HepG2 (cell line): ENCODE data around the gene ZNF284. TPM values are rescaled to one million over a fixed set of nuclear protein-coding genes. Genes with fewer than 3 reads are reported as not detected.

ENCODE experiments used
- AKAP8 ChIP-seq: sonication (generic); formaldehyde crosslinking; IDR thresholded peaks from 2 replicates; pipeline ENCODE4 v1.5.1; 2020; ENCODE audit warnings: mild to moderate bottlenecking, missing genetic modification reagents
- BCLAF1 ChIP-seq: fragments of 450-650 bp; IDR thresholded peaks from 2 replicates; pipeline ENCODE4 v1.6.1; 2017; ENCODE audit warnings: mild to moderate bottlenecking
- IRX3 ChIP-seq: sonication (generic); formaldehyde crosslinking; IDR thresholded peaks from 2 replicates; pipeline ENCODE4 v1.8.1; 2023; ENCODE audit warnings: mild to moderate bottlenecking, low read depth, missing genetic modification reagents, borderline replicate concordance
- KDM3A ChIP-seq: IDR thresholded peaks from 2 replicates; pipeline ENCODE4 v1.6.1; 2018; ENCODE audit warnings: low read depth, missing compliant biosample characterization
- POLR2A ChIP-seq, 2 experiments: IDR thresholded peaks; 2 replicates each; pipeline ENCODE4 v1.6.1; 2011; ENCODE audit warnings: low read depth in 2 of 2, low read length in 2 of 2, mild to moderate bottlenecking in 1 of 2, moderate library complexity in 1 of 2; ENCODE audit not compliant: insufficient read depth in 1 of 2
- SIX4 ChIP-seq: sonication (generic); formaldehyde crosslinking; IDR thresholded peaks from 2 replicates; pipeline ENCODE4 v1.4.0; 2020; ENCODE audit warnings: missing genetic modification reagents
- TRAFD1 ChIP-seq: sonication (generic); formaldehyde crosslinking; IDR thresholded peaks from 2 replicates; pipeline ENCODE4 v1.5.1; 2020; ENCODE audit warnings: missing genetic modification reagents, mild to moderate bottlenecking, borderline replicate concordance
- ZFP36L2 ChIP-seq: sonication (generic); formaldehyde crosslinking; IDR thresholded peaks from 2 replicates; pipeline ENCODE4 v1.4.0; 2020; ENCODE audit warnings: missing genetic modification reagents
- ZNF101 ChIP-seq: sonication (generic); formaldehyde crosslinking; IDR thresholded peaks from 2 replicates; pipeline ENCODE4 v1.4.0; 2020; ENCODE audit warnings: mild to moderate bottlenecking, low read depth, missing genetic modification reagents, borderline replicate concordance
- ZNF160 ChIP-seq: sonication (generic); formaldehyde crosslinking; IDR thresholded peaks from 2 replicates; pipeline ENCODE4 v1.8.0; 2022; ENCODE audit warnings: mild to moderate bottlenecking, inconsistent platforms, missing genetic modification reagents
- ZNF318 ChIP-seq: sonication (generic); formaldehyde crosslinking; IDR thresholded peaks from 2 replicates; pipeline ENCODE4 v1.4.0; 2020; ENCODE audit warnings: mild to moderate bottlenecking, missing genetic modification reagents
- ZNF333 ChIP-seq: sonication (generic); formaldehyde crosslinking; IDR thresholded peaks from 2 replicates; pipeline ENCODE4 v1.4.0; 2020; ENCODE audit warnings: mild to moderate bottlenecking, missing genetic modification reagents, borderline replicate concordance
- ZNF558 ChIP-seq: sonication (generic); formaldehyde crosslinking; IDR thresholded peaks from 2 replicates; pipeline ENCODE4 v1.9.0; 2022; ENCODE audit warnings: mild to moderate bottlenecking, missing genetic modification reagents, borderline replicate concordance
- ZNF678 ChIP-seq: sonication (generic); formaldehyde crosslinking; IDR thresholded peaks from 2 replicates; pipeline ENCODE4 v1.4.0; 2020; ENCODE audit warnings: mild to moderate bottlenecking, missing genetic modification reagents
- ZNF891 ChIP-seq: sonication (generic); formaldehyde crosslinking; IDR thresholded peaks from 2 replicates; pipeline ENCODE4 v1.5.0; 2020; ENCODE audit warnings: mild to moderate bottlenecking, missing genetic modification reagents
- polyA plus RNA-seq, 8 experiments: library from polyadenylated mRNA; depleted of rRNA in 3 of 8; stranded (reverse) in 7 of 8; unstranded in 1 of 8; fragments of >200 nt; fragmentation: Illumina TruSeq in 4 of 8; extraction: Trizol in 4 of 8; gene quantifications; 2 replicates each; pipeline versions ENCODE4 v1.2.1 to v1.2.3, GENCODE V29; 2011 to 2016; ENCODE audit warnings: low read depth in 4 of 8, missing spikeins in 1 of 8, mixed read lengths in 1 of 8; ENCODE audit not compliant: insufficient read depth in 1 of 8
- total RNA-seq, 5 experiments: library from RNA; depleted of rRNA; stranded (reverse); fragments of >200 nt; fragmentation: Illumina TruSeq; extraction: Trizol; gene quantifications; 2 replicates each; pipeline ENCODE4 v1.2.3, GENCODE V29; 2016; ENCODE audit warnings: low read depth in 1 of 5

Gene ZNF284
- total and polyA plus RNA-seq, 2 of the 13 experiments (the other 11 are each of a cell fraction or from before 2014, with no cell fraction given) = 1.2 to 2.3 TPM

GRCh38 chr19:44093931-44094765, 22.2 kb downstream of the ZNF284 start, which contains the start of gene ZNF224 (continued):
- TF ChIP-seq ZNF318 (CRISPR knock-in tag) (no peak), TRAFD1 (CRISPR knock-in tag) (no peak), ZNF558 (no peak; the same call in 1 of the 2 replicates), ZNF891 (CRISPR knock-in tag) (no peak), BCLAF1 (no peak), IRX3 (CRISPR knock-in tag) (no peak), AKAP8 (no peak), ZNF160 (CRISPR knock-in tag) (no peak), KDM3A (CRISPR knock-in tag) (no peak), ZNF101 (CRISPR knock-in tag) (no peak), ZNF678 (CRISPR knock-in tag) (no peak), ZNF333 (CRISPR knock-in tag) (0 out of 2 replicates have a peak, but pooled peaks have one; percentile 60), ZFP36L2 (CRISPR knock-in tag) (no peak), SIX4 (CRISPR knock-in tag) (no peak), POLR2A (IDR thresholded peaks at IDR 0.05; ENCODE audit: insufficient read depth in 1 of 2, low read depth in 2 of 2, low read length in 2 of 2) (peak; percentile 62 to 80)
